ENCODE data around the gene NHLH2. TPM values are rescaled to one million over a fixed set of nuclear protein-coding genes. Genes with fewer than 3 reads are reported as not detected.

Gene NHLH2
- total and polyA plus RNA-seq, 10 of the 15 experiments (the other 5 are each of a cell fraction or from before 2014, with no cell fraction given): 0.01 to 0.08 (median 0.05) TPM; not detected in 6

DNA sequence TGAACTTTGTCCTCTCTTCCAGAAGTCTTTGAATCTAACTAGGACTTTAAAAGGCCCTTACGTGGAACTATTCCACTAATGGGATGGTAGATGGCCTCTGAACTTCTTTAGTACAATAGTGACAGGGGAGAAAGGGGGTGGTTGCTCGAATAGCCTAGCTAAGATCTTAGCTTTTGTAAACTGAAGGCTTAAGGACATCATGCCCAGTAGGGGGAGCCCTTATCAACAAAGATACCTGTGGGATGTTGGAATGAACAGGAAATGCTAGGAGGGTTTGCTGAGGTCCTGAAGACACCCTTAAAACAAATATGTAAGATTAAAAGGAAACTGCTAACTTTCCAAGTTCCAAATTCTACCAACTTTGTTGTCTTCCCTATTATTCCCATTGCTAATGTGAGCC, 33.2 kb downstream of the NHLH2 start (continued):
- TF ChIP-seq, protein P1, sequence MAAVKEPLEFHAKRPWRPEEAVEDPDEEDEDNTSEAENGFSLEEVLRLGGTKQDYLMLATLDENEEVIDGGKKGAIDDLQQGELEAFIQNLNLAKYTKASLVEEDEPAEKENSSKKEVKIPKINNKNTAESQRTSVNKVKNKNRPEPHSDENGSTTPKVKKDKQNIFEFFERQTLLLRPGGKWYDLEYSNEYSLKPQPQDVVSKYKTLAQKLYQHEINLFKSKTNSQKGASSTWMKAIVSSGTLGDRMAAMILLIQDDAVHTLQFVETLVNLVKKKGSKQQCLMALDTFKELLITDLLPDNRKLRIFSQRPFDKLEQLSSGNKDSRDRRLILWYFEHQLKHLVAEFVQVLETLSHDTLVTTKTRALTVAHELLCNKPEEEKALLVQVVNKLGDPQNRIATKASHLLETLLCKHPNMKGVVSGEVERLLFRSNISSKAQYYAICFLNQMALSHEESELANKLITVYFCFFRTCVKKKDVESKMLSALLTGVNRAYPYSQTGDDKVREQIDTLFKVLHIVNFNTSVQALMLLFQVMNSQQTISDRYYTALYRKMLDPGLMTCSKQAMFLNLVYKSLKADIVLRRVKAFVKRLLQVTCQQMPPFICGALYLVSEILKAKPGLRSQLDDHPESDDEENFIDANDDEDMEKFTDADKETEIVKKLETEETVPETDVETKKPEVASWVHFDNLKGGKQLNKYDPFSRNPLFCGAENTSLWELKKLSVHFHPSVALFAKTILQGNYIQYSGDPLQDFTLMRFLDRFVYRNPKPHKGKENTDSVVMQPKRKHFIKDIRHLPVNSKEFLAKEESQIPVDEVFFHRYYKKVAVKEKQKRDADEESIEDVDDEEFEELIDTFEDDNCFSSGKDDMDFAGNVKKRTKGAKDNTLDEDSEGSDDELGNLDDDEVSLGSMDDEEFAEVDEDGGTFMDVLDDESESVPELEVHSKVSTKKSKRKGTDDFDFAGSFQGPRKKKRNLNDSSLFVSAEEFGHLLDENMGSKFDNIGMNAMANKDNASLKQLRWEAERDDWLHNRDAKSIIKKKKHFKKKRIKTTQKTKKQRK (IDR thresholded peaks at IDR 0.05; ENCODE audit: low read depth, low read length): no peak
- TF ChIP-seq PAX8 (IDR thresholded peaks at IDR 0.05) (no peak), ESRRA (IDR thresholded peaks at IDR 0.05; ENCODE audit: low read length) (no peak), GABPA (IDR thresholded peaks at IDR 0.05; ENCODE audit: low read depth) (no peak), RELA (IDR thresholded peaks at IDR 0.05; ENCODE audit: borderline replicate concordance, partially characterized antibody) (no peak)
- TF ChIP-seq, protein P2, sequence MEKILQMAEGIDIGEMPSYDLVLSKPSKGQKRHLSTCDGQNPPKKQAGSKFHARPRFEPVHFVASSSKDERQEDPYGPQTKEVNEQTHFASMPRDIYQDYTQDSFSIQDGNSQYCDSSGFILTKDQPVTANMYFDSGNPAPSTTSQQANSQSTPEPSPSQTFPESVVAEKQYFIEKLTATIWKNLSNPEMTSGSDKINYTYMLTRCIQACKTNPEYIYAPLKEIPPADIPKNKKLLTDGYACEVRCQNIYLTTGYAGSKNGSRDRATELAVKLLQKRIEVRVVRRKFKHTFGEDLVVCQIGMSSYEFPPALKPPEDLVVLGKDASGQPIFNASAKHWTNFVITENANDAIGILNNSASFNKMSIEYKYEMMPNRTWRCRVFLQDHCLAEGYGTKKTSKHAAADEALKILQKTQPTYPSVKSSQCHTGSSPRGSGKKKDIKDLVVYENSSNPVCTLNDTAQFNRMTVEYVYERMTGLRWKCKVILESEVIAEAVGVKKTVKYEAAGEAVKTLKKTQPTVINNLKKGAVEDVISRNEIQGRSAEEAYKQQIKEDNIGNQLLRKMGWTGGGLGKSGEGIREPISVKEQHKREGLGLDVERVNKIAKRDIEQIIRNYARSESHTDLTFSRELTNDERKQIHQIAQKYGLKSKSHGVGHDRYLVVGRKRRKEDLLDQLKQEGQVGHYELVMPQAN (conservative IDR thresholded peaks at IDR 0.05): no peak

DNA sequence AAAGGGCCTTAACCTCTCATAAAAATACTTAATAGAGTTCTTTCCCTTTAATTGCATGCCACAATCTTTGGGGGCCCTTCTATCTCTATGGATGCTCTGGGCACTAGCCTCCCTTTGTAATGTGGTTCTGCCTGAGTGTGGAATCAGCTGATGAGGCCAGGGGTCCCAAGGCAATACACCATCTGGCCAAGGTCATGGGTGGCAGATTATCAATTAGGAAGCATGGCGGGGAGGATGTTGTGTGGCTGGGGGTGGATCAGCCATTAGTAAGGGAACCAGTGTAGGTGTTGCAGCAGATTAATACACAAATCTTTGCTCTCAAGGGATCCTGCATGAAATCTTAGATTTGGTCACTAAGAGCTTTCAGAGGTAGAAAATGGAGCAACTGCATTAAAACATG, 35.3 kb downstream of the NHLH2 start:
- Histone ChIP-seq H3K27me3 (replicated peaks in 1 of 2; ENCODE audit: control insufficient read depth in 2 of 2, insufficient read depth in 2 of 2, low read length in 1 of 2) (peaks cover 0 to 2% of the 10 kb centered on the region in 2 experiments; a peak in 1 of 4 replicates), H4K20me1 (ENCODE audit: control insufficient read depth, insufficient read depth) (no peaks in the 10 kb centered on the region), H3K36me3 (ENCODE audit: control insufficient read depth in 2 of 2, insufficient read depth in 2 of 2, low read length in 1 of 2) (no peaks in the 10 kb centered on the region), H3K27ac (ENCODE audit: control insufficient read depth, insufficient read depth) (no peak overlapping the region), H3K9ac (ENCODE audit: control insufficient read depth, insufficient read depth, low read length) (no peak overlapping the region), H3K9me3 (replicated peaks; ENCODE audit: control insufficient read depth, insufficient read depth, low read length) (no peaks in the 10 kb centered on the region), H3K4me3 (no peak overlapping the region), H3K4me2 (ENCODE audit: control insufficient read depth, insufficient read depth) (no peak overlapping the region), H3K79me2 (ENCODE audit: control insufficient read depth, insufficient read depth, low read length) (no peaks in the 10 kb centered on the region), H3K4me1 (ENCODE audit: control insufficient read depth, insufficient read depth, low read length) (no peaks in the 10 kb centered on the region), H2AFZ (ENCODE audit: control insufficient read depth, low read depth, low read length) (no peak overlapping the region)
- DNase-seq (ENCODE audit: low read depth, low spot score) (no peak), ATAC-seq (no peak), FAIRE-seq (no peak)
- in situ Hi-C loops (cut with MboI) (loop anchor here (5.0 kb wide), 1 partner anchor 177 kb away; no protein-coding TSS in a partner anchor), intact Hi-C loops (cut with micrococcal nuclease; ENCODE audit: unreplicated experiment) (no loop called here)
- SMC1A ChIA-PET (ENCODE audit: uncharacterized antibody, unreplicated experiment): interaction anchor here (1.3 to 1.7 kb wide), 2 partner anchors 12 to 176 kb away, joined by 3 to 8 read pairs; no protein-coding TSS in a partner anchor
- no TSS peak for BruUV-seq (replicated peaks)
- RAD21 ChIA-PET (ENCODE audit: unreplicated experiment): no interaction called here
- TF ChIP-seq, protein P1 (IDR thresholded peaks at IDR 0.05; ENCODE audit: low read depth, low read length): no peak
- TF ChIP-seq NBN (IDR thresholded peaks at IDR 0.05): no peak
- TF ChIP-seq, protein P3, sequence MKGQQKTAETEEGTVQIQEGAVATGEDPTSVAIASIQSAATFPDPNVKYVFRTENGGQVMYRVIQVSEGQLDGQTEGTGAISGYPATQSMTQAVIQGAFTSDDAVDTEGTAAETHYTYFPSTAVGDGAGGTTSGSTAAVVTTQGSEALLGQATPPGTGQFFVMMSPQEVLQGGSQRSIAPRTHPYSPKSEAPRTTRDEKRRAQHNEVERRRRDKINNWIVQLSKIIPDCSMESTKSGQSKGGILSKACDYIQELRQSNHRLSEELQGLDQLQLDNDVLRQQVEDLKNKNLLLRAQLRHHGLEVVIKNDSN (IDR thresholded peaks at IDR 0.05; ENCODE audit: borderline replicate concordance, extremely low read length, insufficient read depth, low read depth, low read length): no peak
- no peak for TF ChIP-seq DPF2 (IDR thresholded peaks at IDR 0.05)
- no peak for TF ChIP-seq PAX5 (IDR thresholded peaks at IDR 0.05; ENCODE audit: borderline replicate concordance, low read depth, low read length)
- no peak for TF ChIP-seq TCF7 (IDR thresholded peaks at IDR 0.05; ENCODE audit: borderline replicate concordance)
- POLR2A ChIA-PET: no interaction called here
- CTCF ChIA-PET: interaction anchor here (3.3 to 11.4 kb wide), 2 partner anchors 179 to 214 kb away, joined by 42 to 132 read pairs; no protein-coding TSS in a partner anchor
- 20% methylated on average over 1 of the region's 1 CpG for WGBS (ENCODE audit: insufficient coverage, insufficient replicate concordance, low lambda C conversion rate, missing lambda C conversion rate)

Data from GM12878 (cell line).